Measurements from ENCODE around the gene SERGEF.

SERGEF gene

DNA sequence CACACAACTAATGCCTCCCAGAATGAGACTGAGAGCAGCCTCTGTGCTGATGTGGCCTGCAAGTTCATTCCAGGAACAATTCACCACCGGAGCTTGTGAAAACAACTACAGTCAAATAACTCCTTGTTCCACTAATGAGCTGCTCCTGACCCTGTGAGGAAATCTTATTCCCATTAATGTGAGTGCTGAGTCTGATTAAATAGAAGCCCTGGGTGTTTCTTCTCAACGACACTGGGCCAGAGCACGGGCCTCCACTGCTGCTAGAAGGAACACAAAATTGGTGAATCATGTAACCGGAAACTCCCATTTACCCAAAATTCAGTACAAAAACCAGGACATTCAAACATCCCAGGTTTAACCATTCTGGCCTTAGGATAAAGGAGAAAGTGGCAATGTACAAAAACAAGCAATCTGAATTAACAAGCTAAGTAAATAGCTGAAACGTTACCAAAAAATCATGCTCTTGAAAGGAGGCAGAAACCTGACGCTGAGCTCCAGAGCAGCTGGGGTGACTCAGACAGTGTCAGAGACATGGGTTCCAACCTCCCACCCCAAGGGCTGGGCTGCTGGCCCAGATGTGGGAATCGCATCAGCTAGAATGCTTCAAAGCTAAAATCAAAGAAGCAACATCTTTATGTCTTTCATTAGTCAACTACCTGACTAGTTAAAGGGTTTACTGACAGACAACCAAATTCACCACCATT is 26.7 kb downstream of the SERGEF start:
- Histone ChIP-seq H3K4me1 (peaks cover 5% of the 10 kb centered on the region), H3K4me3 (ENCODE audit: low read depth, low read length) (no peak overlapping the region), H3K36me3 (ENCODE audit: control insufficient read depth, insufficient read depth, low read length) (no peaks in the 10 kb centered on the region), H3K9ac (no peak overlapping the region), H2AFZ (no peak overlapping the region), H3K27ac (no peak overlapping the region), H3K79me2 (no peaks in the 10 kb centered on the region), H3K4me2 (ENCODE audit: low read length) (no peak overlapping the region), H3K9me3 (ENCODE audit: control insufficient read depth, low read length) (no peaks in the 10 kb centered on the region), H3K27me3 (ENCODE audit: control insufficient read depth, insufficient read depth, low read length) (no peaks in the 10 kb centered on the region)
- no peak for TF ChIP-seq CTCF (IDR thresholded peaks at IDR 0.05)

DNA sequence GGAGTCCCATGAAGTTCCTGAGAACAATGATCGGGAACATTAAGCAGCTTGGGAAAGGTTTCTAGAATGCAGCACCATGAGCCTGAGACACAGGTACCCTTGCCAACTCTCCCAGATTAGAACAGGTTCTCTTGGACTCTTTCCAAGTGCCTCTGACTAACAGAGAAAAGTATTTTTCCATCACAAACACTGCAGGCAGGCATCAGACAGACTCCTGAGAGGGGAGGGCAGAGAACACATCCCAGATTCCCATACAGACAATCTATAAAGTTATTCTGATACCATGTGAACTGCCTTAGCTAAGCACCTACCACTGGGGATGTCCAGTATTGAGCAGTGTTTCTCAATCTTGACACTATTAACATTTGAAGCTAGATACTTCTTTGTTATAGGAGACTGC is 27.3 kb downstream of the SERGEF start:
- H3K4me2 ChIP-seq (ENCODE audit: low read length), result no peak overlapping the region
- no peak overlapping the region for H2AFZ ChIP-seq
- H3K4me1 ChIP-seq, result peaks cover 5% of the 10 kb centered on the region
- no peak for TF ChIP-seq CTCF (IDR thresholded peaks at IDR 0.05)
- no peaks in the 10 kb centered on the region for H3K27me3 ChIP-seq (ENCODE audit: control insufficient read depth, insufficient read depth, low read length)
- no peak overlapping the region for H3K27ac ChIP-seq
- no peaks in the 10 kb centered on the region for H3K36me3 ChIP-seq (ENCODE audit: control insufficient read depth, insufficient read depth, low read length)
- no peak overlapping the region for H3K4me3 ChIP-seq (ENCODE audit: low read depth, low read length)
- no peaks in the 10 kb centered on the region for H3K9me3 ChIP-seq (ENCODE audit: control insufficient read depth, low read length)
- no peak overlapping the region for H3K9ac ChIP-seq
- no peaks in the 10 kb centered on the region for H3K79me2 ChIP-seq

- no peak overlapping the region for H2AFZ ChIP-seq
- H3K9ac ChIP-seq, result no peak overlapping the region
- H3K9me3 ChIP-seq (ENCODE audit: control insufficient read depth, low read length), result no peaks in the 10 kb centered on the region
- H3K36me3 ChIP-seq (ENCODE audit: control insufficient read depth, insufficient read depth, low read length), result no peaks in the 10 kb centered on the region
- no peak overlapping the region for H3K4me2 ChIP-seq (ENCODE audit: low read length)
- no peak overlapping the region for H3K4me3 ChIP-seq (ENCODE audit: low read depth, low read length)
- no peaks in the 10 kb centered on the region for H3K79me2 ChIP-seq
- no peak for TF ChIP-seq CTCF (IDR thresholded peaks at IDR 0.05)
- H3K27ac ChIP-seq, result no peak overlapping the region
- H3K4me1 ChIP-seq, result peaks cover 5% of the 10 kb centered on the region
- H3K27me3 ChIP-seq (ENCODE audit: control insufficient read depth, insufficient read depth, low read length), result no peaks in the 10 kb centered on the region
Observed at GRCh38 chr11:17983569-17983968, 29.3 kb downstream of the SERGEF start.

DNA sequence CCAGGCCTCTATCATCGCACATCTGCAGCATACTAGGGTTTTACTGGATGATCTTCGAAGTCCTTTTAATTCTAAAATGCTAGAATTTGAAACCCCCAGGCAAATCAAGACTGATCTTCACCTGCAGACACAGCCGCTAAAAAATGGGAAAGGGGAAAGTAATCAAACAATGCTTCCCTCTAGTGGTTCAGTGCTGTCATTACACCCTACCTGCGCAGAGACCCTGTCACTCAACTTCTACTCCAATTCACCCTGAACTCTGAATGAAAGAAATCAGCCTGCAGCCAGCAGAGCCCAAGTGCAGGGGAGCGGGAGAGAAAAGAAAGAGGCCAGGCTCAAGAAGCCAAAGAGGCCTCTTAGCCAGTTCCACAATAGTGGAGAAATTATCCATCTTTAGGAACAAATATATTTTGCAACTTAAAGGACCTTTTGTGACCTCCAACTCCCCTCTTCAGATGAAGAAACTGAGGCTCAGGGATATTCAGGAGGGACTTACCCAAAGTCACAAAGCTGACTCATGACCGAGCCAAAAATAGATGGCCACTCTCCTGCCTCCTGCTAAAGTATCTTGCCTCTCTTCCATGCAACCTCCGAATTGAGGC is 33.0 kb downstream of the SERGEF start:
- no peaks in the 10 kb centered on the region for H3K9me3 ChIP-seq (ENCODE audit: control insufficient read depth, low read length)
- H3K4me1 ChIP-seq, result peaks cover 3% of the 10 kb centered on the region
- peak; percentile 75 for TF ChIP-seq CTCF (IDR thresholded peaks at IDR 0.05)
- no peaks in the 10 kb centered on the region for H3K27me3 ChIP-seq (ENCODE audit: control insufficient read depth, insufficient read depth, low read length)
- H3K36me3 ChIP-seq (ENCODE audit: control insufficient read depth, insufficient read depth, low read length), result no peaks in the 10 kb centered on the region
- no peak overlapping the region for H3K27ac ChIP-seq
- no peaks in the 10 kb centered on the region for H3K79me2 ChIP-seq
- H3K4me3 ChIP-seq (ENCODE audit: low read depth, low read length), result no peak overlapping the region
- no peak overlapping the region for H3K9ac ChIP-seq
- no peak overlapping the region for H2AFZ ChIP-seq
- H3K4me2 ChIP-seq (ENCODE audit: low read length), result no peak overlapping the region
